Epithelial cell of umbilical artery (primary cell): ENCODE measurements around the gene PRPF31. TPM values are rescaled to one million over a fixed set of nuclear protein-coding genes. Genes with fewer than 3 reads are reported as not detected.

ENCODE experiments used
- total RNA-seq: library from RNA; depleted of rRNA; stranded (reverse); fragments of >200 nt; gene quantifications from 2 replicates; pipeline ENCODE4 v1.2.3, GENCODE V29; 2014

Gene PRPF31, protein sequence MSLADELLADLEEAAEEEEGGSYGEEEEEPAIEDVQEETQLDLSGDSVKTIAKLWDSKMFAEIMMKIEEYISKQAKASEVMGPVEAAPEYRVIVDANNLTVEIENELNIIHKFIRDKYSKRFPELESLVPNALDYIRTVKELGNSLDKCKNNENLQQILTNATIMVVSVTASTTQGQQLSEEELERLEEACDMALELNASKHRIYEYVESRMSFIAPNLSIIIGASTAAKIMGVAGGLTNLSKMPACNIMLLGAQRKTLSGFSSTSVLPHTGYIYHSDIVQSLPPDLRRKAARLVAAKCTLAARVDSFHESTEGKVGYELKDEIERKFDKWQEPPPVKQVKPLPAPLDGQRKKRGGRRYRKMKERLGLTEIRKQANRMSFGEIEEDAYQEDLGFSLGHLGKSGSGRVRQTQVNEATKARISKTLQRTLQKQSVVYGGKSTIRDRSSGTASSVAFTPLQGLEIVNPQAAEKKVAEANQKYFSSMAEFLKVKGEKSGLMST
- total RNA-seq: 75.7 and 92.9 TPM in 2 replicates

DNA sequence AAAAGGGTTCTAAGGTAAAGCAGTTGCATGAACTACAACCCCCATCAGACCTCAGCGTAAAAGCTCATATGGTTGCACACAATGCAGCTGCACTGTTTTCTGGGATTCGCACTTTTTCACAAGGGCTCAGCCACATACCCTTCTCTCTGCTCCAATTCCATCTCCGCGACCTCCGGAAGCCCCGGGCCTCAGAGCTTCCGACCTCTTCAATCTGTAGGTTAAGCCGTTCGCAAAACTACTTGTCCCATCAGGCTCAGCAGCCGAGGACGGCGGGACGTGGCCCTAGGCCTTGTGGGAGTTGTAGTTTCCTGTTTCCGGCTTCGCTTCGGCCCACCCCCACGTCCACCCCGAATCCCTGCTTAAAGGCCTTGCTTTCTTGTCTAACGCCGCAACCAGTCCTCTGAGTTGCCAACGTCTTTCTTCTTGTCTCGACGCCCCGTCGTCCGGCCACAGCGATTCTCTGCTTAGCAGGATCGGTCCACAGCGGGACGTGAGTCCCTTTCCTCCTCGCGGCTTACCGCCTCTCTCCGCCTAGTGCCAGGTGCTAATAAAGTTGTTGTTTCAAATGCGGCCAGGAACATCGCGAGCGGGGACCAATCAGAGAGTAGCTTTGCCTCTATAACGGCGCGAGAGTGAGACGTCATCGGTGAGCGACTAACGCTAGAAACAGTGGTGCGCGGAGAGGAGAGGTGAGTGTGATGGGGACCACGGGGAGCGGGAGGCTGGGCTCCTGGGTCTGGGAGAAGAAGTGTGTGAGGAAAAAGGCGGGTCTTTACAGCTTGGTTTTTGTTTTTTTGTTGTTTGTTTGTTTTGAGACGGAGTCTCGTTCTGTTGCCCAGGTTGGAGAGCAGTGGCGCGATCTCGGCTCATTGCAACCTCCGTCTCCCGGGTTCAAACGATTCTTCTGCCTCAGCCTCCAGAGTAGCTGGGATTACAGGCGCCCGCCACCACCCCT, at the start of gene PRPF31, which contains the start of gene TFPT:
PRPF31 (plus strand) TSS at position 646 of the 955 bp plus-strand sequence. CDS start 2,525 bp downstream, outside the sequence.
TFPT (minus strand) TSS at position 549 of the 955 bp plus-strand sequence; CDS start at position 161, 388 bp downstream.

DNA sequence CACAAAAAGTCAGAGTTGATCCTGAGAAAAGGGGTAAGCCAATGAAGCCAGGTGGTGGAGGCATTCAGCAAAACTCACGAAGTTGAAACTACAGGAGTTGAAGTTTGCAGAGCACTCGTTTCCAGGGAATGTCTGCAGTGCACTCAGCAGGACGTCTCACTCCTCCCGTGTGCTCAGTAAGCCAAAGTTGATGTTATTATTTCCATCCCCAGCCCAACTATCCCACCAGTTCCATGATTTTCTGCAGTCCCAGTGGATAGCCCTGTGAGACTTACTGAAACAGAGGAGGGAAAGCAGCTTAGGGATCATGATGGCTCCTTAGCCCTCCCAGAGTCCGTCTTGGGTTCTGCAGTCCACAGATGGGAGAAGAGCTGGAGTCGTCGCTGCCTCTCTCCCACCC, 34.5 kb upstream of the PRPF31 start, which contains the start of gene TARM1:
TARM1 (minus strand) TSS at position 334 of the 400 bp plus-strand sequence; CDS start at position 309, 25 bp downstream.

DNA sequence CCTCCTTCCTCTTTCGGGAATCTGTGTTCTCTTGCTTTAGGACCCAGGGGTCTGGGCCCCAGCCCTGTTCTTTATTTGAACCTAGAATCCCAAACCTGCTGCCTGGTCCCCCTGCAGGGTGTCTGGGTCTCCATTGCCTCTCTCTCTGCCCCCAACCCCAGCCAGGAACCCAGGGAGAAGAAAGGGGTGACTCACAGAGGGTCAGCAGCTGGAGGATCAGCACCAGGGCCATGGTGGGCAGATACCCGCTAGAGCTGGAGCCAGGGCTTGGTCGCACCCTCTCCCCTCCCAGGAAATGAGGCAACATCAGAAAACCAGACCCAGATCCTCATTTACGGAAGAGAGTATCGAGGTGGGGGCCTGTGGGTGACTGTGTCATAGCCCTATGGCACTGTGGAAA, 15.0 kb upstream of the PRPF31 start, which contains the start of gene OSCAR:
OSCAR (minus strand) TSS at position 243 of the 400 bp plus-strand sequence; CDS start at position 232, 11 bp downstream.

DNA sequence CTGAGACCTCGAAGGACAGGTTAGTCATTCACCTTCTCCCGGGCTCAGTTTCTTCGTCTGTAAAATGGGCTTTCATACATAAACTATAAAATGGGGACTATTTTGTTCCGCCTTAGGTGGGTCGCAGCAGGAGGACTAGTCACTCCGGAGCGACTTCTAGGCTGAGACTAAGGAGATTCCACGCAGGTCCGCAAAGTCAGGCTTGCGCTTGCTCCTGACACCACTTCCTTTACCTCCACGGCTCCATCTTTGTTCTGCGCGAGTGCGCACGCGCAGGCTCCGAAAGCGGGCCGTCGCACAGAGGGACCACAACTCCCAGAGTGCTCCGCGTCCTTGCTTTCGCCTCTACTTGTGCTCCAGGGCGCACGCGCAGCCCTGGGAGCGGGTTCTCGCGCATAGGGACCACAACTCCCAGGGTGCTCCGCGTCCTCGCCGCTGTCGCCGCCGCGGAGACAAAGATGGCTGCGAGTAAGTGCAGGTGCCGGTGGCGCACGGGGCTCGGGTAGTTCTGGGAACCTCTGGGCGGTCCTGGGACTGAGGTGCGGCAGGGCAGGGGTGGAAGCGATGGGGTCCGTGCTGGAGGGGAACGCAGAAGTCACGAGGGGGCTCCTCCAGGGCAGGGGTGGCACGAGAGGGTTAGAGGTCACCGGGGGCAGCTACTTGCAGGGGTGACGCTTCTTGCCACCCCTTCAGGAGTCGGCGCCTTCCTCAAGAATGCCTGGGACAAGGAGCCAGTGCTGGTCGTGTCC, 13.0 kb upstream of the PRPF31 start, which contains the start of gene NDUFA3:
NDUFA3 (plus strand) TSS at position 435 of the 749 bp plus-strand sequence; CDS start at position 459, 24 bp downstream.

DNA sequence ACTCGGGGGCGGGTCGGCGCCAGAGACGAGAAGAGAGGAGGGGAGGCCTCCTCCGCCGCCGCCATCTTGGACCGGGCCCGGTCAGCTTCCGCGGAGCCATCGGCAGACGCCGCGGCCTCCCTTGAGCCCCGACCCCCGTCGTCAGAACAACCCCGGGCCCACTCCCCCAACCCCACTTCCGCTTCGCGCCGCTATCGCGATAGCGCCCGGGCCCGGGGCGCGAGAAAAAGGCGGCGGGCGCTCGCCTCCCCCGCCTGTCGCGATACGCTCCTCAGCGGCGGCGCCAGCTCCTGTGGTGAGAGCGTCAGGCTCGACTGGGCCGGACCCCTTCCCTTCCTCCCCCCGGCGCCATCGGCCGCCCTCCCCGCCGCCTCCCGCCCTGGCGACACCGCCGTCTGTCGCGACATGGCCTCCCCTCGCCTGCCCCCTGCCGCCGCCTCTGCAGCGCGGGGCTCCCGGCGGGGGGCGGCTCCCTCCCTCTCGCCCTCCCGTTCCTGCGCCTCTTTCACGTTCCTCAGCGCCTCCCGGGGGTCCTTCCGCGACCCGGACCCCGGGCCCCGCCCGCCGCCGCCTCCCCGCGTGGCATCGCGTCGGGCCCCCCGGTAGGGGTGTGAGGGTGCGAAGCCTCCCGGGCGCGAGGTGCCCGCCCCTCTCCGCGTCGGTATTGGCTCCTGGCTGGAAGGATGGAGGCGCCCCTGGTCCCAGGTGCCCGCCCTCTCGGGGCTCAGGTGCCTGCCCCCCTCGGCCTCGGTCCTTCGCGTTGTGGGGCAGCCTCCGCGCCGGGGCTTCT, 22.3 kb downstream of the PRPF31 start, which contains the start of gene CNOT3:
CNOT3 (plus strand) TSS at position 64 of the 790 bp plus-strand sequence. CDS start 5,217 bp downstream, outside the sequence.

DNA sequence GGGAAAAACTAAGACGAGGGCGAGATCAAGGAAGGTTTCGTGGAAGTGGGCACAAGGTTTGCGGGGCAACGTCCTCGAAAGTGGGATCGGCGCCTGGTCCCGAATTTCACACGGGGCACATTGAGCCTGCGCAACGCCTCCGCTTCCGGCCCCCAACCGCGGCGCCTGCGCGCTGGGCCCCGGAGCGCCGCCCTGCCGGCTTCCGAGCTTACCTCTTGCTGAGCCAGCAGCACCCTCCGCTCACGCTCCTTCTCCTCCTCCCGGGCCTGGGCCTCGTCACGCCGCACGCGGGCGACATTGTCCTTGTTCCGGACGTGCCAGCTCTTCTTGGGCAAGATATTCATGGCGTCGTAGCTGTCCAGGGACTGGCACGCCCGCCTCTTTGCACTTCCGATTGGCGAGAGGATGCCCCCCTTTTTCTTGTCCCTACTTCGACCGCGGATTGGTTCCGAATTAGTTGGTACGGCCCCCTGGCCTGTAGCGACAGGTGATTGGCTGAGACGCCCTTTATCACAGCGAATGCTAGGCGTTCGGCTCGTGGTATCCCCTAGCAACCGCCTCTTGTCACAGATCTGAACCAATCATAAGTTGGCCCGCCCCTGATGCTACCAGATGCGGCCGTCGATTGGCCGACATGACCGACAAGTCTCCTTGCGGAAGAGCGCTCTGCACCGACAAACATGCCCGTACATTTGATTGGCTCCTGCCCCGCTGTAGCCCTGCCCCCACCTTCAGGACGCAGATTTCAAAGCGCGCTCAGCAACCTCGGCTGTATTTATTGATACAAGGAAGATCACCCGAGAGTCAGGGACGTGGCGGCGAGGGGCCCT, 44.0 kb downstream of the PRPF31 start, which contains the start of gene LENG1:
LENG1 (minus strand) TSS at position 370 of the 830 bp plus-strand sequence; CDS start at position 344, 26 bp downstream.

DNA sequence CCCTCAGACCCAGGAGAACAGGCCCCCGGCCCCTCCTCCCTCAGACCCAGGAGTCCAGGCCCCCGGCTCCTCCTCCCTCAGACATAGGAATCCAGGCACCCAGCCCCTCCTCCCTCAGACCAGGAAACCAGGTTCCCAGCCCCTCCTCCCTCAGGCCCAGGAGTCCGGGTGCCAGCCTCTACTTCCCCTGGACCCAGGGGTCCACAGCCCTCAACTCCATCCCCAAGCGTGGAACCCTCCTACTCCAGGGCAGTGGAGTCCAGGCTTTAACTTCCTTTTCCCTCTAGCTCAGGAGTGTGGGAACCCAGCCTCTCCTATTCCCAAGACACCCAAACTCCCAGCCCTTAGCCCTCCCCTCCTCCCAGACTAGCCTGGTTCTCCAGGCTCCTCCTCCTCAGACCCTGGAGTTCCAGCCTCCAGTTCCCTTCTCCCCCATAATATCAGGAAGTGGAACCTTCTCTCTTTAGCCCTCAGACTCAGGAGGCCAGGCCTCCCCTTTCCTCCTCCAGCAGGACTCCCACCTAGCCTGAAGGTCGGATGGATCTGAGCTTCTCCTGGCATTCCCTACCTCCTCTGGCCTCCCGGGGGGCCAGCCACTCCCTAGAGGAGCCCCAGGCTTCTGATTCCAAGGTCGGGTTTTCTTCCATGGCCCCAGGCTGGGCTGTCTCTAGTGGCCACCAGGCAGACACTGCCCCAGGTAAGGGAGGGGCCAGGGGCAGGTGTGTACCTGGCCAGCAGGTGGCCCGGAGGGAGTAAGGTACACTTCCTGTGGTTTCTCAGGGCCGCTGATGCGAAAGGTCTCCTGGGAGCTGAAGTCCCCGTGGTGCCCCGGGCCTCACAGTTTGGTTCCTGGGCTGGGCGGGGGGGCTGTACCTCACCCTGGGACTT, 57.2 kb downstream of the PRPF31 start, which contains the start of gene TMC4:
TMC4 (minus strand) TSS at position 690 of the 888 bp plus-strand sequence; CDS start at position 647, 43 bp downstream.

Other genes starting within 250 kb of the PRPF31 start
- gene MYADM, start 247.9 kb upstream of the PRPF31 start, total RNA-seq: 2.1 and 6.2 TPM in 2 replicates
- not detected in 2 replicates for gene PRKCG, start 233.6 kb upstream of the PRPF31 start, total RNA-seq
- 0.15 and 1.9 TPM in 2 replicates for gene CACNG7, start 206.5 kb upstream of the PRPF31 start, total RNA-seq
- 0.61 and 0.65 TPM in 2 replicates for gene CACNG8, start 152.8 kb upstream of the PRPF31 start, total RNA-seq
- 2.6 and 3.2 TPM in 2 replicates for gene CACNG6, start 124.1 kb upstream of the PRPF31 start, total RNA-seq
- not detected in 2 replicates for gene VSTM1, start 51.9 kb upstream of the PRPF31 start, total RNA-seq
- gene TARM1, start 34.4 kb upstream of the PRPF31 start, total RNA-seq: not detected in 2 replicates
- not detected in 2 replicates for gene OSCAR, start 15.0 kb upstream of the PRPF31 start, total RNA-seq
- 9.4 and 18.2 TPM in 2 replicates for gene NDUFA3, start 12.9 kb upstream of the PRPF31 start, total RNA-seq
- gene TFPT, start 97 bp upstream of the PRPF31 start, total RNA-seq: 36.6 and 40.0 TPM in 2 replicates
- 9.1 and 9.3 TPM in 2 replicates for gene CNOT3, start 22.0 kb downstream of the PRPF31 start, total RNA-seq
- gene LENG1, start 44.0 kb downstream of the PRPF31 start, total RNA-seq: 7.8 and 12.2 TPM in 2 replicates
- 0.32 TPM in 1 of 2 replicates, not detected in the other for gene TMC4, start 57.4 kb downstream of the PRPF31 start, total RNA-seq
- gene MBOAT7, start 73.8 kb downstream of the PRPF31 start, total RNA-seq: 45.1 and 83.9 TPM in 2 replicates
- gene TSEN34, start 75.6 kb downstream of the PRPF31 start, total RNA-seq: 60.0 and 74.1 TPM in 2 replicates
- 2,242 and 2,420 TPM in 2 replicates for gene RPS9, start 85.1 kb downstream of the PRPF31 start, total RNA-seq
- gene LILRB3, start 107.3 kb downstream of the PRPF31 start, total RNA-seq: not detected in 2 replicates
- gene LILRA6, start 127.0 kb downstream of the PRPF31 start, total RNA-seq: under 0.01 TPM in 1 of 2 replicates, not detected in the other
- not detected in 2 replicates for gene LILRB5, start 141.5 kb downstream of the PRPF31 start, total RNA-seq
- not detected in 2 replicates for gene LILRB2, start 165.4 kb downstream of the PRPF31 start, total RNA-seq
- gene LILRA5, start 197.4 kb downstream of the PRPF31 start, total RNA-seq: not detected in 2 replicates
- not detected in 2 replicates for gene LILRA4, start 223.4 kb downstream of the PRPF31 start, total RNA-seq
- not detected in 2 replicates for gene LAIR1, start 249.2 kb downstream of the PRPF31 start, total RNA-seq